Glutamatergic neuron (in vitro differentiated cells): ENCODE measurements around the gene HEG1. TPM values are rescaled to one million over a fixed set of nuclear protein-coding genes. Genes with fewer than 3 reads are reported as not detected.

Experiments used
- DNase-seq: peaks from one replicate; pipeline ENCODE4 v3.0.0; 2022
- H3K27ac Mint-ChIP-seq: one replicate; pipeline ENCODE4 v1.8.0; 2020; ENCODE audit warnings: mild to moderate bottlenecking, mixed read lengths, inconsistent platforms; ENCODE audit not compliant: unreplicated experiment
- H3K27me3 Mint-ChIP-seq: one replicate; pipeline ENCODE4 v1.8.0; 2020; ENCODE audit warnings: mild to moderate bottlenecking, moderate library complexity, mixed read lengths, inconsistent platforms; ENCODE audit not compliant: unreplicated experiment
- H3K36me3 Mint-ChIP-seq: one replicate; pipeline ENCODE4 v1.8.0; 2020; ENCODE audit warnings: mild to moderate bottlenecking, mixed read lengths, inconsistent platforms; ENCODE audit not compliant: unreplicated experiment
- H3K4me1 Mint-ChIP-seq: one replicate; pipeline ENCODE4 v1.8.0; 2020; ENCODE audit warnings: mild to moderate bottlenecking, low read depth, mixed read lengths, inconsistent platforms; ENCODE audit not compliant: unreplicated experiment
- H3K4me3 Mint-ChIP-seq: one replicate; pipeline ENCODE4 v1.8.0; 2020; ENCODE audit warnings: mild to moderate bottlenecking, mixed read lengths, inconsistent platforms; ENCODE audit not compliant: unreplicated experiment
- H3K9me3 Mint-ChIP-seq: one replicate; pipeline ENCODE4 v1.8.0; 2020; ENCODE audit warnings: mild to moderate bottlenecking, moderate library complexity, mixed read lengths, inconsistent platforms; ENCODE audit not compliant: unreplicated experiment
- long read RNA-seq: library from polyadenylated mRNA; unstranded; transcript quantifications from one replicate; pipeline ENCODE4 v2.0.0, GENCODE V29; 2020; ENCODE audit not compliant: unreplicated experiment
- total RNA-seq: library from RNA; stranded (reverse); fragmentation: NEBNext Ultra II Directional; extraction: Animal tissue kit (Norgen Biotek cat#: 25700); gene quantifications from one replicate; pipeline ENCODE4 v1.2.1, GENCODE V29; 2021; ENCODE audit not compliant: unreplicated experiment
- TF ChIP-seq, protein P1 (sequence below): fragments of 200-600 bp; sonication (generic); IDR thresholded peaks from one replicate; pipeline ENCODE4 v1.5.0; 2021; ENCODE audit not compliant: partially characterized antibody, unreplicated experiment

The HEG1 gene, protein sequence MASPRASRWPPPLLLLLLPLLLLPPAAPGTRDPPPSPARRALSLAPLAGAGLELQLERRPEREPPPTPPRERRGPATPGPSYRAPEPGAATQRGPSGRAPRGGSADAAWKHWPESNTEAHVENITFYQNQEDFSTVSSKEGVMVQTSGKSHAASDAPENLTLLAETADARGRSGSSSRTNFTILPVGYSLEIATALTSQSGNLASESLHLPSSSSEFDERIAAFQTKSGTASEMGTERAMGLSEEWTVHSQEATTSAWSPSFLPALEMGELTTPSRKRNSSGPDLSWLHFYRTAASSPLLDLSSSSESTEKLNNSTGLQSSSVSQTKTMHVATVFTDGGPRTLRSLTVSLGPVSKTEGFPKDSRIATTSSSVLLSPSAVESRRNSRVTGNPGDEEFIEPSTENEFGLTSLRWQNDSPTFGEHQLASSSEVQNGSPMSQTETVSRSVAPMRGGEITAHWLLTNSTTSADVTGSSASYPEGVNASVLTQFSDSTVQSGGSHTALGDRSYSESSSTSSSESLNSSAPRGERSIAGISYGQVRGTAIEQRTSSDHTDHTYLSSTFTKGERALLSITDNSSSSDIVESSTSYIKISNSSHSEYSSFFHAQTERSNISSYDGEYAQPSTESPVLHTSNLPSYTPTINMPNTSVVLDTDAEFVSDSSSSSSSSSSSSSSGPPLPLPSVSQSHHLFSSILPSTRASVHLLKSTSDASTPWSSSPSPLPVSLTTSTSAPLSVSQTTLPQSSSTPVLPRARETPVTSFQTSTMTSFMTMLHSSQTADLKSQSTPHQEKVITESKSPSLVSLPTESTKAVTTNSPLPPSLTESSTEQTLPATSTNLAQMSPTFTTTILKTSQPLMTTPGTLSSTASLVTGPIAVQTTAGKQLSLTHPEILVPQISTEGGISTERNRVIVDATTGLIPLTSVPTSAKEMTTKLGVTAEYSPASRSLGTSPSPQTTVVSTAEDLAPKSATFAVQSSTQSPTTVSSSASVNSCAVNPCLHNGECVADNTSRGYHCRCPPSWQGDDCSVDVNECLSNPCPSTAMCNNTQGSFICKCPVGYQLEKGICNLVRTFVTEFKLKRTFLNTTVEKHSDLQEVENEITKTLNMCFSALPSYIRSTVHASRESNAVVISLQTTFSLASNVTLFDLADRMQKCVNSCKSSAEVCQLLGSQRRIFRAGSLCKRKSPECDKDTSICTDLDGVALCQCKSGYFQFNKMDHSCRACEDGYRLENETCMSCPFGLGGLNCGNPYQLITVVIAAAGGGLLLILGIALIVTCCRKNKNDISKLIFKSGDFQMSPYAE (N-terminal part only)
- total RNA-seq: 32.7 TPM
- long read RNA-seq: 0 reads

DNA sequence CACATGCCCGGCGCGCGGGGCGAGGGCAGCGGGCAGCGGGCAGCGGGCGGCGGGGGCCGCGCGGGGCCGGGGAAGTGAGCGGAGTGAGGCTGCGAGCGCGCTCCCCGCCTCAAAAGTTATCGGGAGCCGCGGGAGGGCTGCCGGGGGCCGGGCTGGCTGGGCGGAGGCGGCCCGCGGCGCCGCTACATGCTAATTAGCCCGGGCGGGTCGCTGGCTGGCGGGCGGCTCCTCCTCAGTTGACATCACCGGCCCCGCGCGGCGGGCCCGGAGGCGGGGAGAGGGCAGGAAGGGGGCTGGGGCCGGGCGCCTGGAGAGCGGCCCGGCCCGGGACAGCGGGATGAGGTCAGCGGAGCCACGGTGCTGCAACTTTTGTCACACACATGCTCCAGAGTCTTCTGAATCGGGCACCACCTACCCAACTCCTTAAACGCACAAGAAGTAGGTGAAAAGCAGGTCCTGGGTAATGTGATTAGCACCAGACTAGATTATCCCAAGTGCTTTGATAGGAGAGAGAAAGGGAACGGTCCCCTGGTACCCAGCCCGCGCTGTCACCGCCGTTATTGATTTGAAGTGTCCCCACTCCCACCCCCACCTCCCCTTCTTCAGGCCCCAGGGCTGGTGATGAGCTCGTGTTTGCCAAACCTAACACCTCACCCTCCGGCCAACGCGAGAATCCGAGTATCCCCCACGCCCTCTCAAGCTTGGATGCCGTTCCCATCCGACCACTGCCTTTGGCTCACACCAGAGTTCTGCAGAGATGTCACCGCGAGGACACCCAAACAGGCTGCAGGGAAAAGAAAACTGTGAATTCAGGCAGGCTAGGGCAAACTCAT is at the start of gene HEG1:
Gene HEG1, minus strand, starts transcription at position 85 of the 833 bp plus-strand sequence. CDS start 107 bp downstream, outside the sequence.
- Mint-ChIP-seq H3K27ac (peak within 1 kb of the TSS; percentile 60), H3K4me1 (peaks cover 54% of the 10 kb centered on the region), H3K36me3 (no peaks in the 10 kb centered on the region), H3K27me3 (peaks cover 6% of the 10 kb centered on the region), H3K4me3 (peak within 1 kb of the TSS; percentile 95), H3K9me3 (peaks cover 19% of the 10 kb centered on the region)
- DNase-seq: peak; percentile 82
- TF ChIP-seq, protein P1, sequence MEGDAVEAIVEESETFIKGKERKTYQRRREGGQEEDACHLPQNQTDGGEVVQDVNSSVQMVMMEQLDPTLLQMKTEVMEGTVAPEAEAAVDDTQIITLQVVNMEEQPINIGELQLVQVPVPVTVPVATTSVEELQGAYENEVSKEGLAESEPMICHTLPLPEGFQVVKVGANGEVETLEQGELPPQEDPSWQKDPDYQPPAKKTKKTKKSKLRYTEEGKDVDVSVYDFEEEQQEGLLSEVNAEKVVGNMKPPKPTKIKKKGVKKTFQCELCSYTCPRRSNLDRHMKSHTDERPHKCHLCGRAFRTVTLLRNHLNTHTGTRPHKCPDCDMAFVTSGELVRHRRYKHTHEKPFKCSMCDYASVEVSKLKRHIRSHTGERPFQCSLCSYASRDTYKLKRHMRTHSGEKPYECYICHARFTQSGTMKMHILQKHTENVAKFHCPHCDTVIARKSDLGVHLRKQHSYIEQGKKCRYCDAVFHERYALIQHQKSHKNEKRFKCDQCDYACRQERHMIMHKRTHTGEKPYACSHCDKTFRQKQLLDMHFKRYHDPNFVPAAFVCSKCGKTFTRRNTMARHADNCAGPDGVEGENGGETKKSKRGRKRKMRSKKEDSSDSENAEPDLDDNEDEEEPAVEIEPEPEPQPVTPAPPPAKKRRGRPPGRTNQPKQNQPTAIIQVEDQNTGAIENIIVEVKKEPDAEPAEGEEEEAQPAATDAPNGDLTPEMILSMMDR: no peak

DNA sequence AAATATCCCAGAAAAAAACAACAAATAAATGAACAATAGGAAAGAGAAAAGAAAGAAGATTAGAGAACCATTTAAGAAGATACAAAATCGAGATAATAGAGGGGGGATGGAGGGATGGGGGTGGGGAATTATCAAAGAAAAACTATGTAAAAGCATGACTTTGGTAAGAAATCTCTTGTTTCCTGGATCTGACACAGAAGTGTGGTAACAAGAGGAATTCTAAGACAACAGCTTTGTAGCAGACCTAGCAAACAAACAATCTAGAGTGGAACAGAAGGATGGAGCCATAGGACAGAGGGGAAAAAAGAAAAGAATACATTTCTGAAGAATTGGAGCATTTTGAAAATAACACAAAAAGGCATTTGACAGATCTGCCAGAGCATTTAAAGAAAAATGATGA is 49.3 kb upstream of the HEG1 start:
- Mint-ChIP-seq H3K9me3 (no peaks in the 10 kb centered on the region), H3K4me1 (no peaks in the 10 kb centered on the region), H3K27me3 (no peaks in the 10 kb centered on the region), H3K4me3 (no peak overlapping the region), H3K27ac (no peak overlapping the region), H3K36me3 (peaks cover 6% of the 10 kb centered on the region)
- no peak for DNase-seq
- TF ChIP-seq, protein P1: no peak

DNA sequence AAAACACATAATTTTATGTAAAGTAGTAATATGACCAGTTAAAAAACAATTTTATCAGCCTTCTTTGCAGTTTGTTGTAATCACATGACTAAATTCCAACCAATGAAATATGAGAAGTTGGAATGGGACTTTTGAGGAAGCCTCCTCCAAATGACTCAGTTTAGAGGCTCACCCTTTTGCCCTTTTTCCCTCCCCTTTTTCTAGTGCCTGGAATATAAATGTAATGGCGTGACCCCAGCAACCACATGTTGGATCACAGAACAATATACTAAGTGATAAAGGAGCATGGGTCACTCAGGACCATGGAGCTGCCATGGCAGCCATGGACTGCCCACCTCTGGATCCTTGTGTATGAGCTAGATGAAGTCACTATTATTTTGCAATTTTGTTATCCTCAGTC is 48.8 kb upstream of the HEG1 start:
- Mint-ChIP-seq H3K4me1 (no peaks in the 10 kb centered on the region), H3K36me3 (peaks cover 11% of the 10 kb centered on the region), H3K9me3 (peaks cover 3% of the 10 kb centered on the region), H3K4me3 (no peak overlapping the region), H3K27ac (no peak overlapping the region), H3K27me3 (no peaks in the 10 kb centered on the region)
- TF ChIP-seq, protein P1: no peak
- DNase-seq: no peak

DNA sequence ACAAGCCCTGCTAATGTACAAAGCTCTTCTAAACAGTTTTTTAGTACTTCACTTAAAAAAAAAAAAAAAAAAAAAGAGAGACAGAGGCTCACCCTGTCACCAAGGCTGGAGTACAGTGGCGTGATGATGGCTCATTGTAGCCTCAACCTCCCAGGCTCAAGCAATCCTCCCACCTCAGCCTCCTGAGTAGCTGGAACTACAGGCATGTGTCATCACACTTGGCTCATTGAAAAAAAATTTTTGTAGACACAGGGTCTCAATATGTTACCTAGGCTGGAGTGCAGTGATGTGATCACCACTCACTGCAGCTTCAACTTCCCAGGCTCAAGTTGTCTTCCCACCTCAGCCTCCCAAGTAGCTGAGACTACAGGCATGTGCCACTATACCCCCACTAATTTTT is 47.6 kb upstream of the HEG1 start:
- Mint-ChIP-seq H3K36me3 (peaks cover 11% of the 10 kb centered on the region), H3K4me3 (no peak overlapping the region), H3K27ac (no peak overlapping the region), H3K4me1 (no peaks in the 10 kb centered on the region), H3K27me3 (no peaks in the 10 kb centered on the region), H3K9me3 (peaks cover 3% of the 10 kb centered on the region)
- DNase-seq: no peak
- TF ChIP-seq, protein P1: no peak
